GM12878 (cell line): ENCODE results near the gene ABCA2.

Experiments used
- CTCF ChIP-seq, 3 experiments: IDR thresholded peaks in 2 of 3; conservative IDR thresholded peaks in 1 of 3; 2 replicates each; pipeline ENCODE4 v1.5.1; 2011; ENCODE audit warnings: low read depth in 3 of 3, low read length in 3 of 3, mild to moderate bottlenecking in 3 of 3, control low read depth in 2 of 3, moderate library complexity in 2 of 3, inconsistent platforms in 1 of 3, mixed read lengths in 1 of 3; ENCODE audit not compliant: control insufficient read depth in 2 of 3, insufficient read depth in 1 of 3; ENCODE audit errors: extremely low read depth in 1 of 3
- EP300 ChIP-seq, 2 experiments: fragments of 150-350 bp in 1 of 2; IDR thresholded peaks; 2 replicates each; pipeline ENCODE4 v1.6.1; 2011 to 2012; ENCODE audit warnings: low read depth in 2 of 2, low read length in 2 of 2, borderline replicate concordance in 1 of 2, improper control_type of control experiment in 1 of 2, inconsistent platforms in 1 of 2; ENCODE audit not compliant: control insufficient read depth in 1 of 2
- EZH2 ChIP-seq: IDR thresholded peaks from 2 replicates; pipeline ENCODE4 v1.6.1; 2012; ENCODE audit warnings: low read depth, mild to moderate bottlenecking, control low read depth, inconsistent platforms, low read length, borderline replicate concordance; ENCODE audit not compliant: control insufficient read depth
- NFIC ChIP-seq: IDR thresholded peaks from 2 replicates; pipeline ENCODE4 v1.6.1; 2012; ENCODE audit warnings: low read depth, mild to moderate bottlenecking, inconsistent platforms, low read length, moderate library complexity
- RCOR1 ChIP-seq: conservative IDR thresholded peaks from 2 replicates; pipeline ENCODE4 v1.6.1; 2012; ENCODE audit warnings: low read depth, low read length, improper control_type of control experiment
- ZBTB33 ChIP-seq: fragments of 450-650 bp; IDR thresholded peaks from 2 replicates; pipeline ENCODE4 v1.6.1; 2017; ENCODE audit warnings: mild to moderate bottlenecking
- ZNF24 ChIP-seq: fragments of 450-650 bp; IDR thresholded peaks from 2 replicates; pipeline ENCODE4 v1.6.1; 2017; ENCODE audit warnings: antibody characterized with exemption, mild to moderate bottlenecking
- TF ChIP-seq, protein P1 (sequence below): IDR thresholded peaks from 2 replicates; pipeline ENCODE4 v1.6.1; 2012; ENCODE audit warnings: low read depth, low read length, improper control_type of control experiment

DNA sequence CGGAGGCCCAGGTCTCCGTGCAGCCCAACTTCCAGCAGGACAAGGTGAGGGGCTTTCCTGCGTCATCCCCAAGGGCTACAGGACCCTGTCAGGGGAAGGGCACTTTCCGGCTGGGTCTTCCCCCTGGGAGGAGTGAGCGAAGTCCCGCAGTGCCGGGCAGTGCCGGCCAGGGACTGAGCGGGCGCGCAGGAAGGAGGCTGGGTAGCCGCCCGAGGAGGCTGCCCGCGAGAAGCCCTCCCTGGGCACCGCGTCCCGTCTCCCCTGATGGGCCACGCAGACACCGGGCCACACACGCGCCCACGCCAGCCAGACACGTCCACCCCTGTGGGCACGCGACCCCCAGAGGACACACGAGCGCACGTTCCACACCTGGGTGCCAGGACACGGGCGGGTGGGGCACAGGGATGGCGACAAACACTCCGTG lies 50.4 kb downstream of the ABCA2 start:
- TF ChIP-seq EZH2 (no peak), EP300 (IDR thresholded peaks at IDR 0.05; ENCODE audit: borderline replicate concordance in 1 of 2, control insufficient read depth in 1 of 2, low read depth in 2 of 2, low read length in 2 of 2) (no peak), ZNF24 (no peak), CTCF (IDR thresholded peaks at IDR 0.05 in 2 of 3, conservative IDR thresholded peaks at IDR 0.05 in 1 of 3; ENCODE audit: control insufficient read depth in 2 of 3, extremely low read depth in 1 of 3, insufficient read depth in 1 of 3, low read depth in 3 of 3, low read length in 3 of 3) (no peak), NFIC (no peak), RCOR1 (no peak), ZBTB33 (no peak)
- TF ChIP-seq, protein P1, sequence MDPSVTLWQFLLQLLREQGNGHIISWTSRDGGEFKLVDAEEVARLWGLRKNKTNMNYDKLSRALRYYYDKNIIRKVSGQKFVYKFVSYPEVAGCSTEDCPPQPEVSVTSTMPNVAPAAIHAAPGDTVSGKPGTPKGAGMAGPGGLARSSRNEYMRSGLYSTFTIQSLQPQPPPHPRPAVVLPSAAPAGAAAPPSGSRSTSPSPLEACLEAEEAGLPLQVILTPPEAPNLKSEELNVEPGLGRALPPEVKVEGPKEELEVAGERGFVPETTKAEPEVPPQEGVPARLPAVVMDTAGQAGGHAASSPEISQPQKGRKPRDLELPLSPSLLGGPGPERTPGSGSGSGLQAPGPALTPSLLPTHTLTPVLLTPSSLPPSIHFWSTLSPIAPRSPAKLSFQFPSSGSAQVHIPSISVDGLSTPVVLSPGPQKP, result no peak
